Mesenchymal stem cell (in vitro differentiated cells and primary cell): ENCODE results near the gene GNG12.

Experiments used
- DNase-seq: peaks from one replicate; pipeline ENCODE4 v3.0.0-alpha.2; 2013
- H2AFZ ChIP-seq: one replicate; pipeline ENCODE4 v1.6.1; 2013; ENCODE audit warnings: low read depth, mild to moderate bottlenecking, control low read depth, inconsistent platforms, low read length, moderate library complexity
- H2AK5ac ChIP-seq: 2 replicates; pipeline ENCODE4 v1.6.1; 2013; ENCODE audit warnings: low read length, moderate library complexity, mild to moderate bottlenecking, inconsistent platforms; ENCODE audit not compliant: severe bottlenecking
- H2BK120ac ChIP-seq: one replicate; pipeline ENCODE4 v1.6.1; 2013; ENCODE audit warnings: low read depth, mild to moderate bottlenecking, inconsistent platforms, low read length, moderate library complexity
- H2BK12ac ChIP-seq, 2 experiments: one replicate each; pipeline ENCODE4 v1.6.1; 2013; ENCODE audit warnings: inconsistent platforms in 2 of 2, low read length in 2 of 2, mild to moderate bottlenecking in 2 of 2, moderate library complexity in 2 of 2, control low read depth in 1 of 2
- H2BK15ac ChIP-seq: one replicate; pipeline ENCODE4 v1.6.1; 2013; ENCODE audit warnings: mild to moderate bottlenecking, low read depth, inconsistent platforms; ENCODE audit not compliant: poor library complexity, severe bottlenecking
- H2BK5ac ChIP-seq: 2 replicates; pipeline ENCODE4 v1.6.1; 2013; ENCODE audit warnings: low read depth, mild to moderate bottlenecking, low read length, control low read depth, inconsistent platforms; ENCODE audit not compliant: poor library complexity, severe bottlenecking
- H3K14ac ChIP-seq, 2 experiments: one replicate each; pipeline ENCODE4 v1.6.1; 2013; ENCODE audit warnings: inconsistent platforms in 2 of 2, low read length in 2 of 2, control low read depth in 1 of 2, mild to moderate bottlenecking in 1 of 2, moderate library complexity in 1 of 2
- H3K18ac ChIP-seq, 2 experiments: one replicate each; pipeline ENCODE4 v1.6.1; 2013; ENCODE audit warnings: inconsistent platforms in 2 of 2, low read length in 2 of 2, control low read depth in 1 of 2, low read depth in 1 of 2, mild to moderate bottlenecking in 1 of 2
- H3K23ac ChIP-seq, 2 experiments: one replicate each; pipeline ENCODE4 v1.6.1; 2013; ENCODE audit warnings: inconsistent platforms in 2 of 2, low read length in 2 of 2, mild to moderate bottlenecking in 2 of 2, moderate library complexity in 2 of 2, control low read depth in 1 of 2
- H3K27ac ChIP-seq: 2 replicates; pipeline ENCODE4 v1.5.1; 2013; ENCODE audit warnings: mild to moderate bottlenecking, moderate library complexity, low read length, control low read depth, inconsistent platforms; ENCODE audit not compliant: poor library complexity, severe bottlenecking
- H3K27me3 ChIP-seq, 2 experiments: 2 replicates each; pipeline versions ENCODE4 v1.6.1 to v1.7.0; 2013; ENCODE audit warnings: low read length in 2 of 2, mild to moderate bottlenecking in 2 of 2, moderate library complexity in 2 of 2, control low read depth in 1 of 2, inconsistent platforms in 1 of 2; ENCODE audit not compliant: control insufficient read depth in 1 of 2, insufficient read depth in 1 of 2
- H3K36me3 ChIP-seq, 2 experiments: 2 replicates each; pipeline versions ENCODE4 v1.6.1 to v1.7.0; 2013; ENCODE audit warnings: low read length in 2 of 2, control low read depth in 1 of 2, inconsistent platforms in 1 of 2, low read depth in 1 of 2, mild to moderate bottlenecking in 1 of 2; ENCODE audit not compliant: insufficient read depth in 2 of 2, control insufficient read depth in 1 of 2
- H3K4ac ChIP-seq, 2 experiments: one replicate each; pipeline ENCODE4 v1.6.1; 2013; ENCODE audit warnings: inconsistent platforms in 2 of 2, low read length in 2 of 2, mild to moderate bottlenecking in 2 of 2, moderate library complexity in 2 of 2, control low read depth in 1 of 2, low read depth in 1 of 2
- H3K4me1 ChIP-seq: 2 replicates; pipeline ENCODE4 v1.6.1; 2013; ENCODE audit warnings: low read depth, low read length, control low read depth; ENCODE audit not compliant: control insufficient read depth, insufficient read depth
- H3K4me2 ChIP-seq: 2 replicates; pipeline ENCODE4 v1.6.1; 2013; ENCODE audit warnings: low read length, mild to moderate bottlenecking, inconsistent platforms; ENCODE audit not compliant: poor library complexity, severe bottlenecking
- H3K4me3 ChIP-seq, 2 experiments: 2 replicates each; pipeline versions ENCODE4 v1.5.1 to v1.7.0; 2013; ENCODE audit warnings: low read length in 2 of 2, mild to moderate bottlenecking in 2 of 2, control low read depth in 1 of 2, low read depth in 1 of 2; ENCODE audit not compliant: insufficient read depth in 1 of 2
- H3K79me1 ChIP-seq: replicated peaks from 2 replicates; pipeline ENCODE4 v1.6.1; 2013; ENCODE audit warnings: mild to moderate bottlenecking, control low read depth, low read length, inconsistent platforms; ENCODE audit not compliant: poor library complexity, severe bottlenecking
- H3K9ac ChIP-seq: 2 replicates; pipeline ENCODE4 v1.7.0; 2013; ENCODE audit warnings: mild to moderate bottlenecking, low read length, moderate library complexity
- H3K9me3 ChIP-seq: 2 replicates; pipeline ENCODE4 v1.7.0; 2013; ENCODE audit warnings: mild to moderate bottlenecking, low read length; ENCODE audit not compliant: control insufficient read depth
- H4K8ac ChIP-seq: one replicate; pipeline ENCODE4 v1.6.1; 2013; ENCODE audit warnings: inconsistent platforms, mild to moderate bottlenecking, low read length, moderate library complexity
- H4K91ac ChIP-seq: one replicate; pipeline ENCODE4 v1.6.1; 2013; ENCODE audit warnings: mild to moderate bottlenecking, low read length, inconsistent platforms
- WGBS: methylation state at CpG from one replicate; pipeline ENCODE4 v1.1.7; 2013; ENCODE audit warnings: mixed read lengths; 5-methylcytosine and 5-hydroxymethylcytosine counted together

GNG12 gene

GRCh38 chr1:67861856-67862516 lies 28.7 kb upstream of the GNG12 start:
- Histone ChIP-seq H3K4ac (no peak overlapping the region), H3K27me3 (no peaks in the 10 kb centered on the region), H3K36me3 (no peaks in the 10 kb centered on the region), H2BK12ac (no peak overlapping the region), H2BK15ac (no peak overlapping the region), H3K9ac (no peak overlapping the region), H3K4me3 (no peak overlapping the region), H2AK5ac (no peak overlapping the region), H3K14ac (no peak overlapping the region), H2BK5ac (no peak overlapping the region), H3K27ac (no peak overlapping the region), H4K8ac (no peak overlapping the region), H3K79me1 (no peaks in the 10 kb centered on the region), H3K9me3 (no peaks in the 10 kb centered on the region), H3K4me2 (no peak overlapping the region), H2AFZ (no peak overlapping the region), H3K4me1 (no peaks in the 10 kb centered on the region), H3K23ac (no peak overlapping the region), H4K91ac (no peak overlapping the region), H3K18ac (no peak overlapping the region), H2BK120ac (no peak overlapping the region)
- DNase-seq, result peak; percentile 12
- WGBS, result 90% methylated on average over 1 of the region's 1 CpG

- Histone ChIP-seq H3K4me2 (no peak overlapping the region), H3K14ac (no peak overlapping the region), H2BK15ac (no peak overlapping the region), H3K4me1 (no peaks in the 10 kb centered on the region), H3K18ac (no peak overlapping the region), H3K36me3 (no peaks in the 10 kb centered on the region), H3K27ac (no peak overlapping the region), H4K91ac (no peak overlapping the region), H3K23ac (no peak overlapping the region), H4K8ac (no peak overlapping the region), H3K9ac (no peak overlapping the region), H3K9me3 (no peaks in the 10 kb centered on the region), H2BK12ac (no peak overlapping the region), H2BK120ac (no peak overlapping the region), H3K79me1 (no peaks in the 10 kb centered on the region), H3K4me3 (no peak overlapping the region), H2BK5ac (no peak overlapping the region), H3K4ac (no peak overlapping the region), H3K27me3 (no peaks in the 10 kb centered on the region), H2AFZ (no peak overlapping the region), H2AK5ac (no peak overlapping the region)
- WGBS, result 51% methylated on average over 2 of the region's 2 CpGs
- DNase-seq, result no peak
Observed at GRCh38 chr1:67860776-67861175, 27.5 kb upstream of the GNG12 start.

GRCh38 chr1:67856921-67857320 lies 23.7 kb upstream of the GNG12 start:
- Histone ChIP-seq H3K4me3 (no peak overlapping the region), H3K27ac (no peak overlapping the region), H2AK5ac (no peak overlapping the region), H3K14ac (no peak overlapping the region), H3K9me3 (no peaks in the 10 kb centered on the region), H2AFZ (no peak overlapping the region), H2BK12ac (no peak overlapping the region), H3K27me3 (no peaks in the 10 kb centered on the region), H3K18ac (no peak overlapping the region), H3K23ac (no peak overlapping the region), H3K79me1 (peaks cover 2% of the 10 kb centered on the region), H3K4me2 (no peak overlapping the region), H3K4me1 (no peaks in the 10 kb centered on the region), H2BK5ac (no peak overlapping the region), H4K8ac (no peak overlapping the region), H3K9ac (no peak overlapping the region), H2BK120ac (no peak overlapping the region), H3K4ac (no peak overlapping the region), H2BK15ac (no peak overlapping the region), H4K91ac (no peak overlapping the region), H3K36me3 (no peaks in the 10 kb centered on the region)
- WGBS, result 94% methylated on average over 4 of the region's 4 CpGs
- no peak for DNase-seq

- DNase-seq, result peak; percentile 34
- H3K27ac ChIP-seq, result no peak overlapping the region
- no peak overlapping the region for H3K23ac ChIP-seq
- no peak overlapping the region for H3K4me2 ChIP-seq
- 29% methylated on average over 2 of the region's 2 CpGs for WGBS
- H3K9ac ChIP-seq, result no peak overlapping the region
- H2BK5ac ChIP-seq, result no peak overlapping the region
- no peaks in the 10 kb centered on the region for H3K27me3 ChIP-seq
- H2AFZ ChIP-seq, result no peak overlapping the region
- no peaks in the 10 kb centered on the region for H3K9me3 ChIP-seq
- no peak overlapping the region for H3K4me3 ChIP-seq
- no peak overlapping the region for H3K14ac ChIP-seq
- no peak overlapping the region for H2BK15ac ChIP-seq
- H2BK12ac ChIP-seq, result no peak overlapping the region
- H4K8ac ChIP-seq, result no peak overlapping the region
- H2BK120ac ChIP-seq, result no peak overlapping the region
- H3K4ac ChIP-seq, result no peak overlapping the region
- no peak overlapping the region for H3K18ac ChIP-seq
- no peak overlapping the region for H2AK5ac ChIP-seq
- no peak overlapping the region for H4K91ac ChIP-seq
- H3K36me3 ChIP-seq, result no peaks in the 10 kb centered on the region
- no peaks in the 10 kb centered on the region for H3K4me1 ChIP-seq
- H3K79me1 ChIP-seq, result peaks cover 2% of the 10 kb centered on the region
Observed at GRCh38 chr1:67855961-67856360, 22.7 kb upstream of the GNG12 start.
